Cardiac fibroblast (primary cell): ENCODE measurements around the gene MINDY4B.
"Not testable (repeated sequence)": the region's sequence is repeated elsewhere in the genome, so short reads cannot be mapped to it uniquely, and the experiment has no call there.

Source experiments
- DNase-seq, 2 donors: peaks; one replicate each; pipeline versions ENCODE4 v3.0.0 to v3.0.0-alpha.2; 2010; ENCODE audit warnings: low read depth in 2 of 2
- H3K4me3 ChIP-seq, 2 donors: replicated peaks in 1 of 2; 1 replicate in 1 of 2; 2 replicates in 1 of 2; pipeline ENCODE4 v1.5.1; 2011; ENCODE audit warnings: low read depth in 2 of 2, low read length in 2 of 2, mild to moderate bottlenecking in 2 of 2, moderate library complexity in 1 of 2
- CTCF ChIP-seq: IDR thresholded peaks from one replicate; pipeline ENCODE4 v1.5.1; 2011; ENCODE audit warnings: low read depth, mild to moderate bottlenecking, low read length, inconsistent platforms

Gene MINDY4B

GRCh38 chr3:150875548-150875947, 29.7 kb downstream of the MINDY4B start:
- DNase-seq: peak in 1 of 2 donors; percentile 20
- no peak overlapping the region for H3K4me3 ChIP-seq
- no peak for TF ChIP-seq CTCF

- H3K4me3 ChIP-seq: no peak overlapping the region
- no peak for TF ChIP-seq CTCF
- peak in 1 of 2 donors; percentile 14 for DNase-seq
Observed at GRCh38 chr3:150874666-150875219, 30.5 kb downstream of the MINDY4B start.

- H3K4me3 ChIP-seq: no peak overlapping the region
- DNase-seq: peak in 1 of 2 donors; percentile 70
- no peak for TF ChIP-seq CTCF
Observed at GRCh38 chr3:150871192-150871591, 34.0 kb downstream of the MINDY4B start.

- TF ChIP-seq CTCF: no peak
- H3K4me3 ChIP-seq: no peak overlapping the region
- peak; percentile 50 to 61 for DNase-seq
Observed at GRCh38 chr3:150870406-150870805, 34.8 kb downstream of the MINDY4B start.

- no peak overlapping the region for H3K4me3 ChIP-seq
- peak; percentile 21 to 49 for DNase-seq
- TF ChIP-seq CTCF: no peak
Observed at GRCh38 chr3:150868282-150868681, 37.0 kb downstream of the MINDY4B start.

- no peak for DNase-seq
- H3K4me3 ChIP-seq: no peak overlapping the region
- TF ChIP-seq CTCF: no peak
Observed at GRCh38 chr3:150867434-150867833, 37.8 kb downstream of the MINDY4B start.

GRCh38 chr3:150863921-150864320, 41.3 kb downstream of the MINDY4B start:
- not testable (repeated sequence) for H3K4me3 ChIP-seq, DNase-seq
